ENCODE measurements around the gene ADAMTS16. TPM values are rescaled to one million over a fixed set of nuclear protein-coding genes. Genes with fewer than 3 reads are reported as not detected.

The ADAMTS16 gene
- total RNA-seq, 1 experiment from 2014 or later = not detected

DNA sequence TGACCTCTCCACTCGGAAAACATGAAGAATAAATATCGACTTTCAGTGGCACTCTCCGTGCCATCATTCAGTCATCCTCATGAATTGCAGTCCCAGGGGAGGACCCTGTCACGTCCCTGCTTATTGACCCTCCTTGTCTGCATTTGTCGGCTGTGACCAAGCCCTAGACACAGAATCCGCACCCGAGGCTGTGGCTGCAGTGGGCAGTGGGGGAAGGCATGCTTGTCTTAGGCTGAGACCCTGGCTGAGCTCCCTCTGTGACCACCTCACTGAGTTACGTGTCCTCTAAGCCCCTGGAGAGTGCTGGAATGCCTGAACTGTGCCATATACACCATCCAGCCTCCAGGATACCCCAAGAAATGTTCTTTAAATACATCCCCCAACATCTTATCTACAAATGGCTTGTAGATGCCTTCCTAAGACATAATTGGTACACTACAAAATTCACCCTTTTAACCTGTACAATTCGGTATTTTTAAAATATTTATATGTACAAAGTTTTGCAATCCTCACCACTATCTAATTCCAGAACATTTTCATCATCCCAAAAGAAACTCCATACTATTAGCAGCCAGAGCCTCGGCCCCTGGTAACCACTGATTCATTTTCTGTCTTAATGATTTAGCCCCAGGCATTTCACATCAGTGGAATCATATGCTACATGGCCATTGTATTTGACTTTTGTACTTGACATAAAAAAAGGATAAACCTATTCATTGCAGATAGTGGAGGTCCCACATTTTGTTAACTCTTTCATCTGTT lies 201.6 kb downstream of the ADAMTS16 start:
- in situ Hi-C loops (cut with HindIII; ENCODE audit: low pct_unique_long_range_greater_than_20kb, low sequenced_read_pairs) = no loop called here
- no peak for DNase-seq (ENCODE audit: low read depth, low spot score)

DNA sequence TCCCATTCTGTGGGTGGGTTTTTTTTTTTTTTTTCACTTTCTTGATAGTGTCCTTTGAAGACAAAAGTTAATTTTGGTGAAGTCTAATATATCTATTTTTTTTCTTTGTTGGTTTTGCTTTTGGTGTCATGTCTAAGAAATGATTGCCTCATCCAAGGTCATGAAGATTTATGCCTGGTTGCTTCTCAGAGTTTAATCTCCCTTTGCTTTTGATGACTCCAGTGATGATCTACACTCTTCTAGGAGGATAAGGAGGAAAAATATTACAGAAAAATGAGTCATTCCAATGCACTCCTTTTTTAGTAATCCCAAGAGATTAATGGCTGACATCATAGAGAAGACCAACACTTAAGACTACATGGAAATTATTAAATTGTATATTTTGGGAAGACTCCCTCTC lies 202.7 kb downstream of the ADAMTS16 start:
- in situ Hi-C loops (cut with HindIII; ENCODE audit: low pct_unique_long_range_greater_than_20kb, low sequenced_read_pairs) = no loop called here
- no peak for DNase-seq (ENCODE audit: low read depth, low spot score)

DNA sequence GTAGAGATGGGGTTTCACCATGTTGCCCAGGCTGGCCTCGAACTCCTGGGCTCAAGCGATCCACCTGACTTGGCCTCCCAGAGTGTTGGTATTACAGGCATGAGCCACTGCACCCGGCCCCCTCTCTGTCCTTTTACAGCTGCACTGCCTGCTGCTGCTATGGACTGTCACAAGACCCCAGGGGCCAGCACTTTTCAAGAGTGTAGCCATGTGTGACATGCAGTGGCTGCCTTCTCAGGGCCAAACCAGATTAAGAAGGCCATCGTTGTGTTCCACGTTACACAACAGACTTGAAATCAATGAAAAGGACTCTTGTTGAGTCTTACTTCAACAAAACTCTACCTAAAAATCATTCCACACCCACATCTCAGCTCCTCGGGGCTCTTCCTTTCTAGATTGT lies 203.4 kb downstream of the ADAMTS16 start:
- DNase-seq (ENCODE audit: low read depth, low spot score) = peak; percentile 51
- in situ Hi-C loops (cut with HindIII; ENCODE audit: low pct_unique_long_range_greater_than_20kb, low sequenced_read_pairs) = no loop called here

- DNase-seq (ENCODE audit: low read depth, low spot score) = peak; percentile 92
- in situ Hi-C loops (cut with HindIII; ENCODE audit: low pct_unique_long_range_greater_than_20kb, low sequenced_read_pairs) = no loop called here
These were observed 204.0 kb downstream of the ADAMTS16 start for GRCh38 chr5:5344051-5344571.

DNA sequence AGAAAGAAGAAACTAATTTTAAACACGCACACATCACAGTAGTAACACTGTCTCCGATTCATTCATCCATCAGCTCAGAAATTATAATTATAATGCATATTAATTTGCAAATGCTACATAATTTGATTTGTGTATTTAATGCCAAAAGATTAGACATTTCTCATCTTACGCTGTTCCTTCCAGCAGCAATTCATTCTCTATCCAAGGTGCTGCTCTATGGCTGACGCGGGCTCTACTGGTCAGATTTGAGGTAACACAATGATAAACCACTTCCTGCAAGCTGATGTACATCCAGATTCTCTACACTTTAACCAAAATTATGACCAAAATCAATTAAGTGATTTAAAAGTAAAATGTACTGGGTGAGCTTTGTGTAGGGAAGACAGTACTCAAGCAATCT lies 204.5 kb downstream of the ADAMTS16 start:
- in situ Hi-C loops (cut with HindIII; ENCODE audit: low pct_unique_long_range_greater_than_20kb, low sequenced_read_pairs) = no loop called here
- peak; percentile 35 for DNase-seq (ENCODE audit: low read depth, low spot score)

- no peak for DNase-seq (ENCODE audit: low read depth, low spot score)
- in situ Hi-C loops (cut with HindIII; ENCODE audit: low pct_unique_long_range_greater_than_20kb, low sequenced_read_pairs) = no loop called here
These were observed 207.3 kb downstream of the ADAMTS16 start for GRCh38 chr5:5347442-5347841.

GRCh38 chr5:5348135-5348534 lies 208.0 kb downstream of the ADAMTS16 start:
- DNase-seq (ENCODE audit: low read depth, low spot score) = no peak
- in situ Hi-C loops (cut with HindIII; ENCODE audit: low pct_unique_long_range_greater_than_20kb, low sequenced_read_pairs) = no loop called here

DNA sequence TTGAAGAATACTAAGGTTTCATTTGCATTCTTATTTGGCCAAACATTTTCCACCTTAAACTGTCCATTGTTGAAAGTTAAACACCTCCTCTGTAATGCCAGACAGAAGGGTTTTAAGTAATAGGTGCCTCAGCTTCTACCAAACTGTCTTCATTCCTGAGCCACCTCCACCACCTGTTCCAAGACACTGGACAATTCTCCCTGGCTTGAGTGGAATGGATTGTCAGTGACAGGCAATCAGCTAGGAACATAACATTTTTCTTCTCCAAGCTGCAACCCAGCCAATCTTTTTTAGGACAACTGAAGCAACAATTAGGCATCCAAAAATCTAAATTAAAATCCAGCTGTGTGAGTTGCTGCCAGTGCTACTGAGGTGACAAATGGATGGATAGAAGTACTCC lies 208.4 kb downstream of the ADAMTS16 start:
- DNase-seq (ENCODE audit: low read depth, low spot score) = no peak

DNA sequence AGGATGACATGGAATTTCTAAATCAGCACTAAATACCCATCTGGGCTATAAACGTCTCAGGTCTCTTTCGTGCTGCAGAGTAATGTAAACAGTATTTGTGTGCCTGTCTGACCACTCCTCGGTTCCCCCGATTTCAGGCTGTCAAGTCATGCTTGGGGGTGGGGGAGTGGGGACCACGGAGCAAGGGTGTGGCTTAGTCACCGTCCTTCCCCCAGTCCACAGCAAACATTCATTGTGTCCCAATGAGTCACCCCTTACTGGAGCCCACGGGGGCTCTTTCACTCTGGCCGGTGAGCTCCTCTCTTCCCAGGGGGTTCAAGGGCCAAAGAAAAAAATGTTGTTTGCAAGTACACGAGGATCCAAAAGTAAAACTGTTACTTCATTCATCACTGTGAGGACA lies 210.0 kb downstream of the ADAMTS16 start:
- in situ Hi-C loops (cut with HindIII; ENCODE audit: low pct_unique_long_range_greater_than_20kb, low sequenced_read_pairs) = no loop called here
- no peak for DNase-seq (ENCODE audit: low read depth, low spot score)

More for the DNA sequence above, 208.4 kb downstream of the ADAMTS16 start:
- in situ Hi-C loops (cut with HindIII; ENCODE audit: low pct_unique_long_range_greater_than_20kb, low sequenced_read_pairs) = no loop called here

DNA sequence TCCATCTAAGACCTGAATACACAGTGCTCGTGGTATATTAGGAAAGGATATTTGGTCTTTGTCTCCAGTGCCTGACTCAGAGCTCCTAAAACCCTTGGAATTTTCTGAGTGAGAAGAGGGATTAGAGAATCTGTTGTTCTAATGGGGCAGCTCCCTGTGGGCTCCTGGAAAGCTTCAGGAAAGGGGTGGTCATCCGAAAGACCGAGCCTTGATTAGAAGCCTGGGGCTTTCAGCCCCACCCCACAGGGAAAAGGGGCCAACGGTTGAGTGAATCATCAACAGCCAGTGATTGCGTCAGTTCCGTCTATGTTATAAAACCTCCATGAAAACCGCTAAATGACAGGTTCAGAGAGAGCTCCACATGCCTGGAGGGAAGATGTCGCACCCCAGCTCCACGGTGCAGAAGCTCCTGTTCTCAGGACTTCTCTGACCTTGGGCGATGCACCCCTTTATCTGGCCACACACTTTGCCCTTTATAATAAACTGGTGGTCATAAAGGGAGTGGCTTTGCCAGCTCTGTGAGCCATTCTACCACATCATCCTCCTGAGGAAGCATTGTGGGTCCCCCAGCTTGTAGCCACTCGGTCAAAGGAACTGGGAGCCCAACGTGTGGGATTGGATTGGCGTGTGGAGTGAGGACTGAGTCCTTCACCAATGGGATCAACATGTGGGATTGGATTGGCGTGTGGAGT lies 211.3 kb downstream of the ADAMTS16 start:
- in situ Hi-C loops (cut with HindIII; ENCODE audit: low pct_unique_long_range_greater_than_20kb, low sequenced_read_pairs) = no loop called here
- peak; percentile 89 for DNase-seq (ENCODE audit: low read depth, low spot score)

- in situ Hi-C loops (cut with HindIII; ENCODE audit: low pct_unique_long_range_greater_than_20kb, low sequenced_read_pairs) = no loop called here
- no peak for DNase-seq (ENCODE audit: low read depth, low spot score)
These were observed 212.5 kb downstream of the ADAMTS16 start for GRCh38 chr5:5352675-5353074.

- in situ Hi-C loops (cut with HindIII; ENCODE audit: low pct_unique_long_range_greater_than_20kb, low sequenced_read_pairs) = no loop called here
- no peak for DNase-seq (ENCODE audit: low read depth, low spot score)
These were observed 213.6 kb downstream of the ADAMTS16 start for GRCh38 chr5:5353681-5354080.

DNA sequence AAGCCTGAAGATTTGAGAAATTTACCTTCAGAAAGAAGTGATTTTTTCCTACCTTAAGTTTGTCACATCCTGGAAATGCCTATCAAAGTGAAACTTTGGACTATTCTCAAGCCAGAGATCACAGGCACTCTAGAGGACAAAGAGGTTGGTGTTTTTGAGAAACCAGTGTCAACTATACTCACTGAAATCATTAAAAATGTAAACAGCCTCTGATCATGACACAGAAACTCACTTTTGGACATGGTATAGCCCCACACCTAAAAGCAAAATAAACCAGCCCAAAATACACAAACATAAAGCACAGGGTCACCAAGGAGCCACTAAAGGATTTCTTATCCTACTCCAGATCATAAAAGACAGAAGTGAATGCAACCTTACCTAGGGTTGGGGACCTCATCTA lies 216.6 kb downstream of the ADAMTS16 start:
- DNase-seq (ENCODE audit: low read depth, low spot score) = no peak
- in situ Hi-C loops (cut with HindIII; ENCODE audit: low pct_unique_long_range_greater_than_20kb, low sequenced_read_pairs) = no loop called here

GRCh38 chr5:5359618-5360017 lies 219.5 kb downstream of the ADAMTS16 start:
- in situ Hi-C loops (cut with HindIII; ENCODE audit: low pct_unique_long_range_greater_than_20kb, low sequenced_read_pairs) = no loop called here
- DNase-seq (ENCODE audit: low read depth, low spot score) = no peak

- in situ Hi-C loops (cut with HindIII; ENCODE audit: low pct_unique_long_range_greater_than_20kb, low sequenced_read_pairs) = no loop called here
- DNase-seq (ENCODE audit: low read depth, low spot score) = no peak
These were observed 220.3 kb downstream of the ADAMTS16 start for GRCh38 chr5:5360363-5360940.

GRCh38 chr5:5360941-5361520 lies 220.9 kb downstream of the ADAMTS16 start:
- DNase-seq (ENCODE audit: low read depth, low spot score) = peak; percentile 59
- in situ Hi-C loops (cut with HindIII; ENCODE audit: low pct_unique_long_range_greater_than_20kb, low sequenced_read_pairs) = no loop called here

- in situ Hi-C loops (cut with HindIII; ENCODE audit: low pct_unique_long_range_greater_than_20kb, low sequenced_read_pairs) = no loop called here
- no peak for DNase-seq (ENCODE audit: low read depth, low spot score)
These were observed 222.9 kb downstream of the ADAMTS16 start for GRCh38 chr5:5363045-5363444.

- DNase-seq (ENCODE audit: low read depth, low spot score) = no peak
- in situ Hi-C loops (cut with HindIII; ENCODE audit: low pct_unique_long_range_greater_than_20kb, low sequenced_read_pairs) = no loop called here
These were observed 224.8 kb downstream of the ADAMTS16 start for GRCh38 chr5:5364932-5365331.

Data from SK-MEL-5 (cell line).